SU-DHL-6 (cell line): ENCODE results near the gene AP3M1.

Experiments used
- H2AFZ ChIP-seq: fragments of 200-600 bp; sonication (generic); 2 replicates; pipeline ENCODE4 v1.6.1; 2014; ENCODE audit warnings: low read depth, mild to moderate bottlenecking, moderate library complexity, mixed read lengths, antibody characterized with exemption, low read length; ENCODE audit not compliant: severe bottlenecking
- H3F3A ChIP-seq: fragments of 200-600 bp; shearing (Covaris generic); 2 replicates; pipeline ENCODE4 v1.6.0; 2016; ENCODE audit warnings: antibody characterized with exemption, mild to moderate bottlenecking; ENCODE audit not compliant: insufficient read depth
- H3K27ac ChIP-seq: fragments of 200-600 bp; sonication (generic); 2 replicates; pipeline ENCODE4 v1.5.1; 2016; ENCODE audit warnings: low read depth, mild to moderate bottlenecking, low read length, moderate library complexity, mixed read lengths
- H3K27me3 ChIP-seq: fragments of 200-600 bp; sonication (generic), shearing (Covaris generic); 2 replicates; pipeline ENCODE4 v1.6.0; 2014; ENCODE audit warnings: mild to moderate bottlenecking, low read length
- H3K36me3 ChIP-seq: fragments of 200-600 bp; sonication (generic); 2 replicates; pipeline ENCODE4 v1.6.1; 2014; ENCODE audit warnings: mild to moderate bottlenecking, low read length, mixed read lengths
- H3K4me2 ChIP-seq: fragments of 300-600, 200-600 bp; shearing (Covaris generic), sonication (generic); 2 replicates; pipeline ENCODE4 v1.6.0; 2014; ENCODE audit warnings: low read length, low read depth, mild to moderate bottlenecking; ENCODE audit not compliant: poor library complexity, severe bottlenecking
- H3K4me3 ChIP-seq: fragments of 200-600 bp; sonication (generic); 2 replicates; pipeline ENCODE4 v1.5.1; 2014; ENCODE audit warnings: antibody characterized with exemption, low read length, mild to moderate bottlenecking, mixed read lengths; ENCODE audit not compliant: insufficient read depth, poor library complexity, severe bottlenecking
- H3K79me2 ChIP-seq: fragments of 200-600 bp; sonication (generic); 2 replicates; pipeline ENCODE4 v1.6.1; 2014; ENCODE audit warnings: mild to moderate bottlenecking, low read length, moderate library complexity; ENCODE audit not compliant: insufficient read depth
- H3K9ac ChIP-seq: fragments of 200-600 bp; sonication (generic); 2 replicates; pipeline ENCODE4 v1.7.0; 2014; ENCODE audit warnings: mild to moderate bottlenecking, low read length
- H3K9me2 ChIP-seq: fragments of 200-600 bp; sonication (generic); replicated peaks from 2 replicates; pipeline ENCODE4 v1.6.1; 2014; ENCODE audit warnings: low read length; ENCODE audit not compliant: insufficient read depth
- H3K9me3 ChIP-seq: fragments of 200-600 bp; sonication (generic); 2 replicates; pipeline ENCODE4 v1.6.1; 2014; ENCODE audit warnings: low read length, mixed read lengths; ENCODE audit not compliant: insufficient read depth
- H4K20me1 ChIP-seq: fragments of 200-600 bp; sonication (generic); 2 replicates; pipeline ENCODE4 v1.6.1; 2014; ENCODE audit warnings: low read depth, mild to moderate bottlenecking, antibody characterized with exemption, low read length, moderate library complexity, mixed read lengths
- EZH2phosphoT487 ChIP-seq: fragments of 200-600 bp; sonication (generic), shearing (Covaris generic); conservative IDR thresholded peaks from 2 replicates; pipeline ENCODE4 v1.6.1; 2018; ENCODE audit warnings: mild to moderate bottlenecking, antibody characterized with exemption, low read length, moderate library complexity, mixed read lengths
- TF ChIP-seq, protein P1 (sequence below): fragments of 200-600 bp; sonication (generic); IDR thresholded peaks from one replicate; pipeline ENCODE4 v1.5.1; 2017; ENCODE audit warnings: antibody characterized with exemption, mild to moderate bottlenecking, low read length, moderate library complexity; ENCODE audit not compliant: insufficient read depth, poor library complexity, severe bottlenecking

AP3M1 gene

GRCh38 chr10:74175510-74176379, 25.1 kb upstream of the AP3M1 start:
- peak overlapping the region; percentile 85 for H3K9ac ChIP-seq
- no peak for TF ChIP-seq EZH2phosphoT487
- TF ChIP-seq, protein P1, sequence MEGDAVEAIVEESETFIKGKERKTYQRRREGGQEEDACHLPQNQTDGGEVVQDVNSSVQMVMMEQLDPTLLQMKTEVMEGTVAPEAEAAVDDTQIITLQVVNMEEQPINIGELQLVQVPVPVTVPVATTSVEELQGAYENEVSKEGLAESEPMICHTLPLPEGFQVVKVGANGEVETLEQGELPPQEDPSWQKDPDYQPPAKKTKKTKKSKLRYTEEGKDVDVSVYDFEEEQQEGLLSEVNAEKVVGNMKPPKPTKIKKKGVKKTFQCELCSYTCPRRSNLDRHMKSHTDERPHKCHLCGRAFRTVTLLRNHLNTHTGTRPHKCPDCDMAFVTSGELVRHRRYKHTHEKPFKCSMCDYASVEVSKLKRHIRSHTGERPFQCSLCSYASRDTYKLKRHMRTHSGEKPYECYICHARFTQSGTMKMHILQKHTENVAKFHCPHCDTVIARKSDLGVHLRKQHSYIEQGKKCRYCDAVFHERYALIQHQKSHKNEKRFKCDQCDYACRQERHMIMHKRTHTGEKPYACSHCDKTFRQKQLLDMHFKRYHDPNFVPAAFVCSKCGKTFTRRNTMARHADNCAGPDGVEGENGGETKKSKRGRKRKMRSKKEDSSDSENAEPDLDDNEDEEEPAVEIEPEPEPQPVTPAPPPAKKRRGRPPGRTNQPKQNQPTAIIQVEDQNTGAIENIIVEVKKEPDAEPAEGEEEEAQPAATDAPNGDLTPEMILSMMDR: no peak
- peak overlapping the region; percentile 96 for H2AFZ ChIP-seq

GRCh38 chr10:74174521-74174920, 23.9 kb upstream of the AP3M1 start:
- Histone ChIP-seq H2AFZ (no peak overlapping the region), H4K20me1 (no peaks in the 10 kb centered on the region), H3K27ac (no peak overlapping the region), H3K79me2 (peaks cover 25% of the 10 kb centered on the region; the same call in 1 of the 2 replicates), H3K9me2 (no peaks in the 10 kb centered on the region), H3F3A (peaks cover 31% of the 10 kb centered on the region), H3K9ac (no peak overlapping the region), H3K27me3 (no peaks in the 10 kb centered on the region), H3K4me2 (no peak overlapping the region), H3K4me3 (no peak overlapping the region), H3K9me3 (no peaks in the 10 kb centered on the region), H3K36me3 (no peaks in the 10 kb centered on the region)
- no peak for TF ChIP-seq EZH2phosphoT487
- TF ChIP-seq, protein P1: no peak

More at GRCh38 chr10:74175510-74176379, 25.1 kb upstream of the AP3M1 start:
- Histone ChIP-seq H4K20me1 (no peaks in the 10 kb centered on the region), H3K9me3 (no peaks in the 10 kb centered on the region), H3K4me3 (peak overlapping the region; percentile 94), H3K27ac (peak overlapping the region; percentile 38), H3K79me2 (peaks cover 29% of the 10 kb centered on the region; the same call in 1 of the 2 replicates), H3F3A (peaks cover 34% of the 10 kb centered on the region), H3K9me2 (no peaks in the 10 kb centered on the region), H3K36me3 (no peaks in the 10 kb centered on the region), H3K27me3 (no peaks in the 10 kb centered on the region), H3K4me2 (peak overlapping the region; percentile 70)

DNA sequence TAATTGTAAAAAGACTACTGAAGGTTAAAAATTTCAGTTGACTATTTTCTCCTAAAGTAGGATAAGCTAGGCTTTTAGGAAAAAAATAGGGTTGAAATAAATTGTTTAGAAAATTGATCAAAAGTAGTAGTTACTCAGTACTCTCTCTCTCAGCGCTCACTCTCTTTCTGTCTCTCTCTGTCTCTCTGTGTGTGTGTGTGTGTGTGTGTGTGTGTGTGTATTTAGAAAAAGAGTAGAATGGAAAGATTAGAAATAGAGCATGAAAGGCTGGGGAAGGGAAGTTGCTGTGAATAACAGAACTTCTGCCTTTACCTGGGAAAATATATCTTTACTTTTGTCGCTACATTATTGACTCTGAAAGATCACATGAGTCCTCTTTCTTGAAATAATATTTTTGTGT, 21.0 kb upstream of the AP3M1 start:
- TF ChIP-seq, protein P1: no peak
- TF ChIP-seq EZH2phosphoT487: no peak
- Histone ChIP-seq H4K20me1 (no peaks in the 10 kb centered on the region), H3K36me3 (no peaks in the 10 kb centered on the region), H3K9me2 (no peaks in the 10 kb centered on the region), H2AFZ (no peak overlapping the region), H3K79me2 (no peaks in the 10 kb centered on the region; the same call in 1 of the 2 replicates), H3K4me3 (no peak overlapping the region), H3K27ac (no peak overlapping the region), H3F3A (peaks cover 20% of the 10 kb centered on the region), H3K9ac (no peak overlapping the region), H3K4me2 (no peak overlapping the region), H3K27me3 (no peaks in the 10 kb centered on the region), H3K9me3 (no peaks in the 10 kb centered on the region)
